ENCODE measurements around the gene STAT3.
A peak's percentile ranks its signal among the peaks of the same experiment; 100 is the strongest.
"Not testable (repeated sequence)": the region's sequence is repeated elsewhere in the genome, so short reads cannot be mapped to it uniquely, and the experiment has no call there.

STAT3 gene

DNA sequence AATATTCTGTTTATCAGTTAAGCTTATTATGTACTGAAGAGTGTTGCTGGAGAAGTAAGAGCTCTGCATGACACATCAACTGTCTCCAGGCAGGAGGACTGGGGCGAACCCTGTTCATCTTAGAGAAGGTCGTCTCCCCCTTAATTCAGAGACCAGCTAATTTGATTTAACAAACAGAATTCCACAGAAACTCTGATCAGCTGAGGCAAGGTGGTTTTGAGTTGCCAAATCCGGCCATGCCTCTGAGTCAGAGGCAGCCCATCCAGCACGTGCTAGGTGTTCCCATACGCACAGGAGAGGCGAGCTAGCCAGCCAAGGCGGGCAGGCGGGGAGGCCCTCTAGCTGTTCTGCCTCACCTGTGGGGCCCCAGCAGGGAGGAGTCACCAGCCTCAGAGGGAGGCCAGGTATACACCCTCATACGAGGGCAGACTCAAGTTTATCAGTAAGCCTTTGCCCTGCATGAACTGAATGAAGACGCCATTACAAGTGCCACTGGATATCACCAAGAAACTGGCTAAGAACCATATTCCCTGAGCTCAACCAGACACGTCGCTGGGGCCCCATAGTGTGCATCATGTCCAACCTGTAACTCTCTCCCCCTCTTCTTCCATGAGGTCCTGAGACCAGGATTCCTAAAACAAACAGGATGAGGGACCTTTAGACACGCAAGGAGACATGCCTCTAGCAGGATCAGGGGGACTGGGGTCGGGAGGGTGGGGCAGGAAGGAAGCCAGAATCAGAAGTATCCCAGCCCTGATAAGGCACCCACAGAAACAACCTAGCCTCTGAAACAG is 74.3 kb downstream of the STAT3 start:
- DNase-seq (ENCODE audit: low read depth), result no peak

DNA sequence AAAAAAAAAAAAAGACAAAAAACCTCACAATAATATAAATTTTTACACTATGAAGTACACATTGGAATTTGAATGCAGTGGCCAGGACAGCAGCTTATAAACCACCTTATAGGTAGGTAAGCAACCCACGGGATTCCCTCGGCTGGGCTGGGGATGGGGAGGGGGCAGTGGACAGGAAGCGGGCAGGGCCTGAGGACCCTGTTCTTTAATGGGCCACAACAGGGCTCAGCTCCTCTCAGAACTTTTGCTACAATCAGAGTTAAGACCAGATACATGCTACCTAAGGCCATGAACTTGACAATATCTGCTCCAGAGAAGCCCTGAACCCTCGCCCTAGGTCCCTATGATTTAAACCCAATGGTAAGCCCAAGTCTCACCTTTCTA is 74.9 kb downstream of the STAT3 start:
- no peak for DNase-seq (ENCODE audit: low read depth)

DNA sequence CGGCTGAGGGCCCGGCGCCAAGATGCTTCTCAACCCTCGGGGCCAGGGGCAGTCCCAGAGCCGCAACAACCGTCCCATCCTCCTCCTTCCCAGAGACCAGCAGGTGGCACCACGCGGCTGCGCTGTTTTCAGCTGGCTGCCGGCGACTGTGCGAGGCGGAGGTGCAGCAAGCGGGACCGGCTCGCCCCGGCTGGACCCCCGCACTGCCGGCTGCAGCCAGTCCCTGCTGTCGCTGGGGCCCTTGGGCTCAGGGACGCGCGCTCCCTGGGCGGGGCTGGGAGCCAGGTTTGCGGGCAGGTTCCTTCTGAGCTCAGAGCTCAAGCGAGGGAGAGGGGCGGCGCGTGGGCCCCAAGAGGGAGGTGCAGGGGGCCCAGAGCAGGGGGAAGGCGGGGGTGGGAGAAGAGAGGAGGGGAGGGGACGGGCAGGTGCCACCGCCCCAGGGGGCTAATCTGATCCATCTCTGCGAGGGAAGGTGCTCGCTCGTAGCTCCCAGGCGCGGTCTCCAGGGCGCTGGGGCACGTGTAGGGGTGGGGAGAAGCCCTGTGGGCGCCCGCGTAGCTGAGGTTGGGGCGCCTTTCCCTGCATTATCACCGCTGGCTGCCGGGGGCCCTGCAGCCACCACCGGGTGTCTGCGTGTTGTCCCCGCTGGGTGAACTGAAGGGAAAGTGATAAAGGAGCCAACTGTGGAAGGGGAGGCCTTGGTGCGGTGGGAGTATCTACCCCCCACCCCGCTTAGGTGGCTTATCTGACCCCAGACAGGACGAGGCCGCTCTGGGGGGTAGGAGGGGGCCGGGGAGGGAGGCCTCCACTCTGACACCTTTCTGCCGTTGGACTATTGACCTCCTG is 75.7 kb downstream of the STAT3 start:
- peak; percentile 65 for DNase-seq (ENCODE audit: low read depth)

DNA sequence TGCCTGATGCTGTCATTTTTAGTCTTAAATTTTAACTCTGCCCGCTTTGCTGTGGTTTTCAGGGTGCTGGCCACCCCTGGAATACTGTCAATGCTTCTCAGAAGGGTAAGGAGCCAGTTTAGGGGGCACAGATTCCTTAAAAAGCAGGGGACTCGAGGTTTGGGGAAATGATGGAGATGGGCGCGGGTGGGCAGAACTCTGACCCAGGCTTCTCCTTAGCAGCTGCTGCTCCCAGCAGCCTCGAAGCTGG is 76.3 kb downstream of the STAT3 start:
- DNase-seq (ENCODE audit: low read depth), result no peak

DNA sequence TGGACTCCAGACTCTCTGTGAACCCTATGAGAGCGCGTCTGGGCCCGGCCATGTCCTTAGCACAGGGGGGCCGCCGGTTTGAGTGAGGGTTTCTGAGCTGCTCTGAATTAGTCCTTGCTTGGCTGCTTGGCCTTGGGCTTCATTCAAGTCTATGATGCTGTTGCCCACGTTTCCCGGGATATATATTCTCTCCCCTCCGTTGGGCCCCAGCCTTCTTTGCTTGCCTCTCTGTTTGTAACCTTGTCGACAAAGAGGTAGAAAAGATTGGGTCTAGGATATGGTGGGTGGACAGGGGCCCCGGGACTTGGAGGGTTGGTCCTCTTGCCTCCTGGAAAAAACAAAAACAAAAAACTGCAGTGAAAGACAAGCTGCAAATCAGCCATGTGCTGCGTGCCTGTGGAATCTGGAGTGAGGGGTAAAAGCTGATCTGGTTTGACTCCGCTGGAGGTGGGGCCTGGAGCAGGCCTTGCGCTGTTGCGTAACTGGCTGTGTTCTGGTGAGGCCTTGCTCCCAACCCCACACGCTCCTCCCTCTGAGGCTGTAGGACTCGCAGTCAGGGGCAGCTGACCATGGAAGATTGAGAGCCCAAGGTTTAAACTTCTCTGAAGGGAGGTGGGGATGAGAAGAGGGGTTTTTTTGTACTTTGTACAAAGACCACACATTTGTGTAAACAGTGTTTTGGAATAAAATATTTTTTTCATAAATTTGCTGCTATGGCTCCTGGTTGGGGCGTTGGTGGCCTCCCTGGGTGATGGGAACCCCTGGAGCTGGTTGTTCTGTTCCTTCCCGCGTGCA is 76.8 kb downstream of the STAT3 start:
- DNase-seq (ENCODE audit: low read depth), result no peak

DNA sequence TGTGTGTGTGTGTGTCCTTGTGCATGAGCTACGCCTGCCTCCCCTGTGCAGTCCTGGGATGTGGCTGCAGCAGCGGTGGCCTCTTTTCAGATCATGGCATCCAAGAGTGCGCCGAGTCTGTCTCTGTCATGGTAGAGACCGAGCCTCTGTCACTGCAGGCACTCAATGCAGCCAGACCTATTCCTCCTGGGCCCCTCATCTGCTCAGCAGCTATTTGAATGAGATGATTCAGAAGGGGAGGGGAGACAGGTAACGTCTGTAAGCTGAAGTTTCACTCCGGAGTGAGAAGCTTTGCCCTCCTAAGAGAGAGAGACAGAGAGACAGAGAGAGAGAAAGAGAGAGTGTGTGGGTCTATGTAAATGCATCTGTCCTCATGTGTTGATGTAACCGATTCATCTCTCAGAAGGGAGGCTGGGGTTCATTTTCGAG is 77.4 kb downstream of the STAT3 start:
- DNase-seq (ENCODE audit: low read depth), result no peak

DNA sequence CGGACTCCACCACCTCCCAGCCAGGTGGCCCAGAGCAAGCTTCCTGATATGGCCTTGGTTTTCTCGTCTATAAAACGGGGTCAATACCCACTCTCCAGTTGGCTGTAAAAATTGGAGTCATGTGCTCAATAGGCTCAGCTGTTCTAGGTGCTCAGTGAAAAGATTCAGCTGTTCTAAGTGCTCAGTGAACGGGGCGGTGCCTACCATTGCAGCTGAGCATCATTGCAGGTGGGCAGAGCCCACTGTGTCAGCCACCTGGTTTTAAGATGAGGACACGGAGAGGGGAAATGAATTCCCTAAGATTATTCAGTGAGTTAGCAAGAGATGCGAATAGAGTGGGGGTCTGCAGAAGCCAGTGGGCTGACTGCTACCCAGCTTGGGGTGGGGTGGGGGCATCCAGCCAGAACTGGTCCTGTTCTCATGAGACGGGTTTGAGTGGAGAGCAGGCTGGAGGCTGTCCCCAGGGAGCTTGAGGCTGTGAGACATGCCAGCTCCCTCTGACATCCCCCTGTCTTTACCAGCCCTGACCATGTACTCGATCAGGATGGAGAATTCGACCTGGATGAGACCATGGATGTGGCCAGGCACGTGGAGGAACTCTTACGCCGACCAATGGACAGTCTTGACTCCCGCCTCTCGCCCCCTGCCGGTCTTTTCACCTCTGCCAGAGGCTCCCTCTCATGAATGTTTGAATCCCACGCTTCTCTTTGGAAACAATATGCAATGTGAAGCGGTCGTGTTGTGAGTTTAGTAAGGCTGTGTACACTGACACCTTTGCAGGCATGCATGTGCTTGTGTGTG is 78.1 kb downstream of the STAT3 start:
- DNase-seq (ENCODE audit: low read depth), result no peak

DNA sequence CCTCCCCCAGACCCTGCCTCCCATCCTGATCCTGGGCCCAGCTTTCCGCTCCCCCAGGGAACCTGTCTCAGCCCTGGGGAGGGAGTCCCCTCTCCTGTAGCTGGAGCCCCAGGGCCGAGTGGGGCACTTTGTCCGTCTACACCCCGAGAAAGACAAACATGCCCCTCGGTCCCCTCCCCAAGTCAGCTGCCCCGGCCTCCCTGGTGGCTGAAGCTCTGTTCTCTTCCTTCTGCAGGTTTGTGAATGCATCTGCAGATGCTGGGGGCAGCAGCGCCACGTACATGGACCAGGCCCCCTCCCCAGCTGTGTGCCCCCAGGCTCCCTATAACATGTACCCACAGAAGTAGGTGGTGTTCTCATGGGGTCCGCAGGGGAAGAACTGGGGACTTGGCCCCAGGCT is 79.1 kb downstream of the STAT3 start:
- no peak for DNase-seq (ENCODE audit: low read depth)

DNA sequence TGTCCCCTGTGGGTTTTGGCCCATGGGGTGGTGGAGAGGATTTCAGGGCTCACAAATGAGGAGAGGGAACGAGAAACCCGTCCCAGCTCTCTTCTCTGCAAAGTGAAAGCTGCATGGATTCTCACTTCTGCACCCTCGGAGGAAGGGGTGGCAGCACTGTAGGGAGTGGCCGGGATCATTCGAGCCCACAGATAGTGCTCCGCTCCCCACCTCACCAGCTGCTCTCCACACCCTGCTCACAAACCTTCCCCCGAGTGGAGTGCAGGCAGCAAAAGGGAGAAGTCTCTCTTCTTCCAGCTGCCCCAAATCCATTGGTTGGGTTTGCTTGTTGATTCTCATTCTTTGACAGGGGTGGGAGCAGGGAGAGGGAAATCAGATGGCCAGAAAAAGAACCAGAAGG is 79.8 kb downstream of the STAT3 start:
- no peak for DNase-seq (ENCODE audit: low read depth)

DNA sequence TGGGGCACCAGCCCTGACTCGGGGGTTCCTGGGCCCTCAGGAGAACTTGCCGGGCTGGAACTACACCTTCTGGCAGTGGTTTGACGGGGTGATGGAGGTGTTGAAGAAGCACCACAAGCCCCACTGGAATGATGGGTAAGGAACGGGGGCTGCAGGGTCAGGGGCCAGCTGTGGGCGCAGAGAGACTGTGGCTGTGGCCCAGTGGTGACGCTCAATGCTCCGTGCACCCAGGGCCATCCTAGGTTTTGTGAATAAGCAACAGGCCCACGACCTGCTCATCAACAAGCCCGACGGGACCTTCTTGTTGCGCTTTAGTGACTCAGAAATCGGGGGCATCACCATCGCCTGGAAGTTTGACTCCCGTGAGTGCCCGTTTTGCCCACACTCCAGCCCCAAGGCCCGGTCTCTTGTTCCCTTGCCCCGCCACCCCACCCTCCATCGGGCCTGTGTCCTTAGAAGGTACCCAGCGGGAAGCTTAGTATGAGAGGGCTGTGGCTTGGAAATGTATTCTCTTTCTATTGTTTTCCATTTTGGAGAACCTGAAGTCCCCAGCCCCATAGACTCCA is 80.8 kb downstream of the STAT3 start:
- DNase-seq (ENCODE audit: low read depth), result no peak

DNA sequence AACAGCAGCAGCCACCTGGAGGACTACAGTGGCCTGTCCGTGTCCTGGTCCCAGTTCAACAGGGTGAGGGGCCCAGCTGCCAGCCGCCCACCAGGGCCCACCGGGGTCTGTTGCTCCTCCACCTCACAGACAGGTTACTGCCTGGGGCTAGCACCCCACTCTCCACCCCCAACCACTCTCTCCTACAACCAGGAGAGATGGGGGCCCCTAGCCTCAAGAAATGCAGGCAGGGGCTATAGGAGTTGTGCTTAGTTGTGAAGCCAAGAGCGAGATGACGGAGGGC is 81.9 kb downstream of the STAT3 start:
- no peak for DNase-seq (ENCODE audit: low read depth)

DNA sequence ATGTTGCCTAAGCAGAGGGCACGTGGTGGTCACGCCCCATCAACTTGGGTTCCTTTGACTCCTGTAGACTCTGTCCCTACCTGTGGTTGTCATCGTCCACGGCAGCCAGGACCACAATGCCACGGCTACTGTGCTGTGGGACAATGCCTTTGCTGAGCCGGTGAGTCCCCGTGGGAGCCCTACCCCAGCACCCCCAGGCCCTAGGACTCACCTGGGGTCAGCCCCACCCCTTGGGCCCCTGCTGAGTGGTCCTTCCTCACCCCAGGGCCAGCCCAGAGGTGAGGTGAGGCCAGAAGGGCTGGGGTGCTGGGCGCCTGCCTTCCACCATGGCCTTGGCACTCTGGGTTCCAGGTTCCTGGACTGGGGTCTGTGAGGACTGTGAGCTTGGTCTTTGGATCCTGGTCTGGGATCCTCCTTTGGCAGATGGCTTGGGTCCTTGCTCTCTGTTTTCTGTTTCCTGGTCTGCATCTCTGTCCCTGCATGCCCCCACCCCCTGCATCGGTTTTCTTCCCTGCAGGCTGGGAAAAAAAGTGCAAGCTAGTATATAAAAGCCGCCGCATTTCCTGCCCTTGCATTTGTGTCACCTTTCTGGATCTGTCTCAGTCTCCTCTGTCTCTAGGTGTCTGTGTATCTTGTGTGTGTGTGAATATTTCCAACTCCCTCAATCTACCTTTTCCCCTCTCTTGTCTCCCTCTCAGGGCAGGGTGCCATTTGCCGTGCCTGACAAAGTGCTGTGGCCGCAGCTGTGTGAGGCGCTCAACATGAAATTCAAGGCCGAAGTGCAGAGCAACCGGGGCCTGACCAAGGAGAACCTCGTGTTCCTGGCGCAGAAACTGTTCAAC is 82.5 kb downstream of the STAT3 start:
- DNase-seq (ENCODE audit: low read depth), result no peak

DNA sequence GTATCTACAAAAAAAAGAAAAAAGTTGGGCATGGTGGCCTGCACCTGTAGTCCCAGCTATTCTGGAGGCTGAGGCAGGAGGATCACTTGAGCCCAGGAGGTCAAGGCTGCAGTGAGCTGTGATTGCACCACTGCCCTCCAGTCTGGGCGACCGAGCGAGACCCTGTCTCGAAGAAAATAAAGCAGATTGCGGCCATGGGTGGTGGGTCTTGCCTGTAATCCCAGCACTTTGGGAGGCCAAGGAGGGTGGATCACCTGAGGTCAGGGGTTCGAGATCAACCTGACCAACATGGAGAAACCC is 83.3 kb downstream of the STAT3 start:
- not testable (repeated sequence) for DNase-seq (ENCODE audit: low read depth)

DNA sequence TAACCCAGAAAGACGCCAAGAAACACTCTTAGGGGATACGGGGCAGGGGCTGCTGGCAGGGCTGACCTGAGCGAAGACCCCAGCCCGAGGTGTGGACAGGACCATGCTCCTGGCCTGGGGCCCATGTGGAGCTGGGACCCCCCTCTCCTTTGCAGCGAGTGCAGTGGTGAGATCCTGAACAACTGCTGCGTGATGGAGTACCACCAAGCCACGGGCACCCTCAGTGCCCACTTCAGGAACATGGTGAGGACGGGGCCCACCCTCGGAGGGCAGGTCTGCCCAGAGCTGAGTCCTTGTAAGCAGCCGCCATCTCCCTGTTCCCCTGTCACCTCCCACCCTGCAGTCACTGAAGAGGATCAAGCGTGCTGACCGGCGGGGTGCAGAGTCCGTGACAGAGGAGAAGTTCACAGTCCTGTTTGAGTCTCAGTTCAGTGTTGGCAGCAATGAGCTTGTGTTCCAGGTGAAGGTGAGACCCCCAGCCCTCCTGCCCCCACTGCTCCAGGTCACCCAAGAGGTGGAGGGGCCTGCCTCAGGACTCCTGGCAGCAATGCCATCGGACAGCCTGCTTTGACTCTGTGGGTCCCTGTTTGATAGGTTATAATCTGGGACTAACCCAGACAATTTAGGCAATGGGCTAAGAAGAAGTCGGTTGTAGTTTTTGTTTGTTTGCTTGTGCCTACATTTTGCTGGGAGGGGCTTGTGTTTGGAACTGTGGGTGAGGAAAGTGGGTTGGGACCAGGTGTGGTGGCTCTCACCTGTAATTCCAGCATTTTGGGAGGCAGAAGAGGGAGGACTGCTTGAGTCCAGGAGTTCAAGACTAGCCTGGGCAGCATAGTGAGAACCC is 83.8 kb downstream of the STAT3 start:
- no peak for DNase-seq (ENCODE audit: low read depth)

DNA sequence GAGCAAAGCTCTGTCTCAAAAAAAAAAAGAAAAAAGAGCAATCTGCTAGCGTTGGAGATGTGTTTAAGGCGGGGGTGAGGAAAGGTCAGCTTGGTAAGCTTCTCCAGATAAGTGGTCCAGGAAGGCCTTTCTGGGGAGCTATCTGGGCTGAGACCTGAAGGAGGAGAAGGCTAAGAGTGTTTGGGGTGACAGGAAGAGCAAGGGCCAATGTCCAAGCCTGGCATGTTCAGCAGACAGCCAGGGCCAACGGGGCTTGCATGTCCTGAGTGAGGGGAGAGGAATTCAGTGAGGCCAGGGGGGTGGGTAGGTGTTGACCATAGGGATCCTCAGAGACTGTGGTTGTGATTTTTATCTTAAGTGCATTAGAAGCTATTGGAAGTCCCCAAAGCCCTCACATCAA is 84.5 kb downstream of the STAT3 start:
- no peak for DNase-seq (ENCODE audit: low read depth)

DNA sequence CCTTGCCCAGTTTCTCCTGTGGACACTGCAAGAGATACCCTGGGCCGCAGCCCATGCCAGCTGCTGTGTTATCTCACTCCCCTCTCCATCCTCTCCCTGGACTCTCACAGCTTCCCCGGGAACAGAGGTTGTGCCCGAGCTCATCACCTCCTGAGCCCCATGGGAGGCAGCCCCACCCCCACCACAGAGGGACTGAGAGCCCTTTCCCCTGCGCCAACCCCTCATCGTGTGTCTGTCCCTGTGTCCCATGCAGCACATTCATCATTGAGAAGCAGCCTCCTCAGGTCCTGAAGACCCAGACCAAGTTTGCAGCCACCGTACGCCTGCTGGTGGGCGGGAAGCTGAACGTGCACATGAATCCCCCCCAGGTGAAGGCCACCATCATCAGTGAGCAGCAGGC is 87.2 kb downstream of the STAT3 start:
- no peak for DNase-seq (ENCODE audit: low read depth)

DNA sequence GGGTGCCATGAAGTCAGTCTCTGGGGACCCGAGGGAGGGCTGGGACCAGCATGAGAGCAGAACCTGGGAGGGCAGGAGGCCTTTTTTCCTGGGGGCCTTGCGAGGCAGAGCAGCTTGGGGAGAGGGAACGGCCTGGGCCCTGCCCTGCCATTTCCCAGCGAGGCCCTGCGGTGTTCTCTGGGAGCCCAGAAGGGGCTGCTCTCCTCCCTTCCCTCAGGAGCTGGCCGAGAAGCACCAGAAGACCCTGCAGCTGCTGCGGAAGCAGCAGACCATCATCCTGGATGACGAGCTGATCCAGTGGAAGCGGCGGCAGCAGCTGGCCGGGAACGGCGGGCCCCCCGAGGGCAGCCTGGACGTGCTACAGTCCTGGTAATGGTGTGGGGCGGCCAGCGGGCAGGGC is 88.3 kb downstream of the STAT3 start:
- not testable (repeated sequence) for DNase-seq (ENCODE audit: low read depth)

DNA sequence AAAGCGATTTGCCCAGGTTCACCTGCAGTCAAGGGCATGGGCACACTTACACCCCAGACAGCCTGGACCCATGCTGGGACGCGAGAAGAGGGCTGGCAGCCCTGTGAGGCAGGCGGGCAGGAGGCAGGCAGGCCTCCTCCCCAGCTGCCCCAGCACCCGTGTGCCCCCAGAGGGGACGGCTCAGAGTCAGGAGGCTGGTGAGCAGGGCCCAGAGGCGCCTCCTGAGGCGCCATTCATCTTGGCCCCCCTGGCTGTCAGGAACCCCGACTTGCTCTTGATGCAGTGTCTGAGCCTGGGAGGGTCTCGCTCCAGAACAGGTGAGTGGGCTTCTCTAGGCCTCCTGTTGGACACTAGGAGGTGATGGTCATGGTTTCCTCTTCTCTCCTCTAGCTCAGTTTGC is 88.9 kb downstream of the STAT3 start:
- DNase-seq (ENCODE audit: low read depth), result not testable (repeated sequence)

DNA sequence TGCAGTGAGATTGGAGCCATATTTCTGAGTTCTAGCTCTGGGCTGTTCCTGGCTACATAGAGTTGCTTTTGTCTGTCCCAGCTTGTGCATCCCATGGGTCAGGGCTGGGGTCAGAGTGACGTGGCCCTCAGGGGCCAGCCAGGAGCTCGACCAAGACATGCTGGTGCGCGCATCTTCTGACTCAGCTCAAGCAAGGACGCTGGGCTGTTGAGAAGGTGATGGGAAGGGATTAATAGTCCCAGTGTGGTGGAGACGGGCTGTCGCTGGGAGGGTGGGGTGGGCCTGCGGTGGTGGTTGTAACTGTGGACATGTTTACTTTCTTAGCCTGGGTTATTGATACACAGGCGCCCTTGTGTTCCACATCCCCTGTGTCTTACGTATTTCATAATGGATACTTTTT is 90.5 kb downstream of the STAT3 start:
- DNase-seq (ENCODE audit: low read depth), result not testable (repeated sequence)

DNA sequence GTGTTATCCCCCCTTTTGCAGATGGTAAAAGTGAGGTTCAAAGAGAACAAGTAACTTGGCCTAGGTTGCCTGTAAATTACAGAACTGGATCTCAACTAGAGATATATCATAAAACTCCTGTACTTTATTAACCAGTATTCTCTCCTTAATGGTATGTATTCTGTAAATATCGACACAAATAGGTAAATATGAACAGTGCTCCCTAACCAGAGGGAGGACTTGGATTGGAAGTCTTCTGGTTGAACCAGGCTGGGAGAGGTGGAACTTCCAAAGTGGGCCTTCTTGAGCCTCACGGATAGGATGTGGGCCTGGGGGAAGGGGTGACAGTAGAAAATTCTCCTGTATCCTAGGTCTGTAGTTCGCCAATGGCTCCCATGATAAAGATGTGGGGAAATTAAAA is 92.2 kb downstream of the STAT3 start:
- DNase-seq (ENCODE audit: low read depth), result no peak

Measured in activated T-cell treated with anti-CD3 and anti-CD28 coated beads for 1 hour (primary cell).